ENCODE measurements around the gene SNX20.

The SNX20 gene

DNA sequence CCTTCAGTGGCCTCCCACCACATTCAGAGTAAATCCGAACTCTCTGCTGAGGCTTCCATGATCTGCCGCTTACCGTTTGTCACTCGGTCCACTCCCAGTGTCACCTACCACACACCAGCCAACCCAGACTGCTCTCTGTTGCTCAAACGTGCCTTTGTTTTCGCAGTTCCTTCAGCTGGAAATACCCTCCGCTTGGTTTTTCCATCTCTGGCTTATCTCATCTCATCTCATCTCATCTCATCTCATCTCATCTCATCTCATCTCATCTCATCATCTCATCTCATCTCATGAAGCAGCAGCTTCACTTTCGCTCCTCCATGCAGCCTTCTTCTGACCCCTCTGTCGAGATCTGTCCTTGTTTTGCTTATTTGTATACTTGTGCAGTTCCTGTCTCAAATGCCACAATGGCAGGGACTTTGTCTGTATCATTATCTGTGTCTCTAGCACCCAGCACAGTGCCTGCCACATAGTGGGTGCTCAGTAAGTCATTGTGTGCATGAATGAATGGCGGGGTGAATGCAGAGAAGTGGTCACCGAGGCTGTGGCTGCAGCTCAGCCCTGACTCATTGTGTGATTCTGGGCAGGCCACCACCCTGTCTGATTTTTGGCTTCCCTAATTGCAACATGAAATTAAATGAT lies 3.8 kb upstream of the SNX20 start:
- H3K27ac ChIP-seq: no peak overlapping the region
- DNase-seq (ENCODE audit: low read depth, low spot score): no peak

DNA sequence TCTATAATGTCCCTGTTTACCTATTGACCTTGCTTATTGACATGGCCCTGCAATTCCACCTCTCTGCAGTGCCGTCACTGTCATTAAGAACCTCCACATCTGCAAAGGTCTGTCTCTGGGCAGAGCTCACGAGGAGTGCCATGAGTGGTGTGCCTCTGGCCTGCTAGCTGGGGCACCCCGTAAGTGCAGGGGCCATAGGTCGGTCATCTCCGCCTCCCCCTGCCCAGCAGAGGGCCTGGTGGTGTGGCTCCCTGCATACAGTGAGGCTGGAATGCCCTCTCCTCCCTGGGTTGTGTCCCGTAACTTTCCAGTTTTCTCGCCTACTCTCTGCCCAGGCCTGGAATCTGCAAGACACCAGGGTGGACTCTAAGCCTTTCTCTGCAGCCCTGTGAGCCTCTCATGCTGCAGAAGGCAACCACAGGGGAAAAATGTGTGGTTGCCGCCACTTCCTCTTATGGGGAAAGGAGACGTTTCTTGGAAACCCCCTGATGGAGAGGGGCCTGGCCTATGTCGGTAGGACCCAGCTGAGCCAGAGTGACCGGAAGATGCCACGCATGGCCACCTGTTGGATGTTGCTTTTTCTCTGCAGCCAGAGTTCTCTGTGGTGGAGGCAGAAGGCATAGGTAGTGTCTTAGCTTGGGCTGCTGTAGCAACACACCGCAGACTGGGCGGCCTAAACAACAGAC lies 2.7 kb upstream of the SNX20 start:
- no peak overlapping the region for H3K27ac ChIP-seq
- DNase-seq (ENCODE audit: low read depth, low spot score): no peak

DNA sequence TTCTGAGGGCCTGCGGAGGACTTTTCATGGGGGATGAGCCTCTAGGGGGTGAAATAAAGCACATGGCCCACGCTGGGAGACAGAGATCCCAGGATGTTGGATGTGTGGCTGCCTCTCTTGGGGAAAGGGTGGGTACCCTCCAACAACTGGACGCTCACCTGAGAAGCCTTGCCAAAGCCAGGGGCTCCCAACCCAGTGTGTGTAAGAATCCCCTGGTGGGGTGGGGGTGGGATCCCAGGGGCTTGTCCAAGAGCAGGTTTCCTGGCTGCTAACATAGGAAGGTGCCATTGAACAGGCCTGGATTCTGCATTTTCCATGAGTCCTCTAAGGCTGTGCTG lies 587 bp downstream of the SNX20 start:
- no peak overlapping the region for H3K27ac ChIP-seq
- DNase-seq (ENCODE audit: low read depth, low spot score): no peak

DNA sequence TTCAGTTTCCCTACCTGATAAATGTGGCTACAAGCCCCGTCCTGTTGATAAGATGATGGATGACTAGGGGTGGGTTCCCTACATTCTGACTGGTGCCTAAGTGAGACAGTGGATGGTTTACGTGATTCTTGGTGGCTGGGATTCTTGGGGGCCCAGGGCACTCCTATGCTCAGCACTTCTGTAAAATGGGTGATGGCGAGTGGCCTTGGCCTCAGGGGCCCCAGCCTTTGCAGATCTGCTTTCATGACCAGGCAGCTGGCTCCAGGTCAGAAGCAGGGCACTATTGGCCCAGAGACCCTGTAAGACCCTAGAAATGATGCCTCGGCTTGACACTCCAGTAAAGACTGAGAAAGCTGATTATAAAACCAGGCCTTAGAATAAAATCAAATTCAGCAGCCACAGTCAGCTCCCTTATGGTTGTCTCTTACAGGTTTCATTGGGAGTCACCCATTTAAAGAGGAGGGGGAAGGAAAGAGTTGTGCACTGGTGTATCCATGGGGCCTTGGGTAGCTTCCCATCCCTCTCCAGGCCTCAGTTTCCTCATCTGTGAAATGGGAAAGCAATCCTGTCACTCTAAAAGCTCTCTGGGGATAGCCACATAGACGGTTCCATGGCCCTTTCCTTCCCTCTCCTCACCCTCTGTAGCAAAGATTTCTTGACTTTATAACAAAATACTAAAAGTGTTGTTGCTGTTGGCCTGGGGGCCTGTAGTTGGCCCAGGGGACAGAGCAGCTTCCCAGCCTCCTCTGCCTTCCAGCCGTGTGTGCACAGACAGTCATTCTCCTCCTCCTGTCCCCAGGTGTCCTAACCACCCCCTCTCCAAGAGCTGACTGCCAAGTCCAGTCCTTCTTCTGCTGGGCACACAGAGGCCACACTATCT lies 1.2 kb downstream of the SNX20 start:
- no peak overlapping the region for H3K27ac ChIP-seq
- no peak for DNase-seq (ENCODE audit: low read depth, low spot score)

DNA sequence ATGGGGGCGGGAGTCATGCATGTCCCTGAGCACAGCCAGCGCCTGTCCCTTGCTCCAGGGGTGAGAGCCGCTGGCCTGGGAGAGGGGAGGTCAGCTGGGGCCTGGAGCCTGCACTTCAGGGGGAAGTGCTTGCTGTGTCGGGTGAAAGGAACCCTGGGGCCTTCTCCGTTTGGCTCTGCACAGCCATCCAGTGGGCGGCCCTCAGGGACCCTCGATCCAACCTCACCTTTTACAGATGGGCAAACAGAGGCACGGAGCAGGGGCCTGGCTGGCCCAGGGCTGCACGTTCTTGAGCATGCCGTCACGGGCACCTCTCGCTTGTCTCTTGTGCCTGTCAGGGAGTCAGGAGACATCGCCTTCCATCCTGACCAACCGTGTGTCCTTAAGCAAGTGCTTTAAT lies 1.8 kb downstream of the SNX20 start:
- no peak for DNase-seq (ENCODE audit: low read depth, low spot score)
- no peak overlapping the region for H3K27ac ChIP-seq

DNA sequence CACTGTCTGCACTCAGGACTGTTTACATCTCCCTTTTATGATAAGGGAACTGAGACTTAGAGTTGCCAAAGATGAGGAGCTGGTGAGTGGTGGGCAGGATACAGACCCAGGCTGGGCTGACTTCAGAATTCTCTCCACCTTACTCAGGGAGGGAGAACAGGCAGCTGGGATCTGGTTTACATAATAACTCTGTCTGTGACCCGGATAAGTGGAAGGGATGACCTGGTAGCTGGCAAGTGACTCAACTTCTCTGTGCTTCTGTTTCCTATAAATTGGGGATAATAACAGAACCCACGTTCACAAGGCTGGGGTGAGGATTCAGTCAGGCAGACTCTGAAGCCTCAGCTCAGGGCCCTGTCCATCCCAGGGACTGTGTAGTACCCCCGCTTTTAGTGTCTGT lies 2.6 kb downstream of the SNX20 start:
- no peak overlapping the region for H3K27ac ChIP-seq
- no peak for DNase-seq (ENCODE audit: low read depth, low spot score)

DNA sequence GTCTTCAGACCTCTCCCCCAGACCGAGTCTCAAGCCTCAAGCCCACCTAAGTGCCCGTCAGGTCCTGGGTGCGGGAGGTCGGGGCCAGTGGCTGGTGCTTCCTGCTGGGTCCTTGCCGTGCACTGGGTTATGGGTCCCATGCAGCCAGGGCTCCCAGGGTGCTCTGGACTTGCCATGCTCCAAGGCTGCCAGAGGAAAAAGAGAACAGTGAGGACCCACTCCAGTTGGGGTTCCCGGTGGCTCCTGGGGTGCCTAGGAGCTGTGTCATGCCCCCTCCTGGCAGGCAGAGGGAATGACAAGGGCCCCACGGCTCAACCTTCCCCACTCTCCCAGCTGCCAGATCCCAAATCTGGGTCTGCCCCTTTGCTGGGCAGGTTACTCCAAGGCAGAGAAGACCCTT lies 3.8 kb downstream of the SNX20 start:
- DNase-seq (ENCODE audit: low read depth, low spot score): no peak
- no peak overlapping the region for H3K27ac ChIP-seq

DNA sequence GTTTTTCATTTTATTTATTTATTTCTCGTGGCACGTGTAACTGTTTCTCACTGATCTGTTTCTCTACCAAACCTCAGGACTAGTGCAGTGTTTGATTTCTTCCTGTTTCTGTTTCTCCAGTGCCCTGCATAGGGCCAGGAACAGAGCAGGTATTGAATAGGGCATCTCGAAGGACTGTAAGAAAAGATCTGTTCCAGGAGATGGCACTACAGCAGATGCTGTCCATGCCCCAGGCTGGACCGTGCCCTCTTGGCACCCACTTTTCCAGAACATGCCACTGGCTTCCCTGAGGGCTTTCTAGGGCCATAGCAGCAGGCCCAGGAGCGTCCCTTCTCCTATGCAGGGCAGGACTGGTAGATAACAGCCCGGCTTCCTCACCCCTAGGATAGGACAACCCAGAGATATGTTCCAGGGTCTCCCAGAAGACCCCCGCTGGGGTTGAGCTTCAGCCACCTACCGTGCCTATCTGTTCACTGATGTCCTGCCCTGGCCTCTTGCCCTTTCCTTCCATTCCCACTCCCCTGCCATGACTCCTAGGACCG lies 4.4 kb downstream of the SNX20 start:
- H3K27ac ChIP-seq: no peak overlapping the region
- DNase-seq (ENCODE audit: low read depth, low spot score): no peak

DNA sequence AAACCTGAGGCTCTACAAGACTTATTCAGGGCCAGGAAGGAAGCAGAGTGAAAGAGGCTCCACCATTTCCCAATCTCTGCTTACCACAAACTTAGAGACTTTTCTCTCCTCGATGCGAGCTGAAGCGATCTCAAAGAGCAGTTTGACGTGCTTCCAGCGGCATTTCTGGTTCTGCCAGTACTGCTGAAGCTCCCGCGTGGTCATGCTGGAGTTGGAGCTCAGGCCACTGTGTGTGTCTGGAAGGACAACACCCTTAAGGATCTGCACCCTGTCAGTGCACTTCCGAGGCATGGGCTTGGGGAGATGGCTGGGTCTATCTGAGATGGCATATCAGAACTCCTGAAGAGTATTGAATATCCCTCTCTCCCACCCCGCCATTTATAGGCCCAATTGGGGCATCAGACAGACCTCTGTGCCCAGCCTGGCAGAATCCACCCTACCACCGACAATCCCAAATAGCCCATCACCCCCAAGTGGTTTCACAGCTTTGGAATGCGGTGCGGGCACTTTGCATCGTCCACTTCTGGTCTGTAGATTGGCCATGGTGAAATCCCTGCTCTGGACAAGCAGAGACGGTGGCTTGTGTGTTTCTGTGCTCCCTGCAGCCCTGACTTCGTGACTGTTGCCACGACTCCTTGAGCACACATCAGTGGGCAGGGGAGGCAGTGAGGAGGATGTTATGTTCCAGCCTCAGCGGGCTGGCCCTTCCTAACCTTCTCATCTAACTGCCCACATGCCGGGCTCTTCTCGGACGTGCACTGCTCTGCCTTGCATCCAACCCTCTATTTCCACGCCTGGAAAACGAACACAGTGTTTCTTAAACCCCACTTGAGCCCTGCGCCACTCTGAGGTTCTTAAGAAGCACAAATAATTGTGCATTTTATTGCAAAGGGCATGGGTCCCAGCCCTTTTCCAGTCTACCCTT lies 5.2 kb downstream of the SNX20 start:
- peak; percentile 18 for DNase-seq (ENCODE audit: low read depth, low spot score)
- no peak overlapping the region for H3K27ac ChIP-seq

DNA sequence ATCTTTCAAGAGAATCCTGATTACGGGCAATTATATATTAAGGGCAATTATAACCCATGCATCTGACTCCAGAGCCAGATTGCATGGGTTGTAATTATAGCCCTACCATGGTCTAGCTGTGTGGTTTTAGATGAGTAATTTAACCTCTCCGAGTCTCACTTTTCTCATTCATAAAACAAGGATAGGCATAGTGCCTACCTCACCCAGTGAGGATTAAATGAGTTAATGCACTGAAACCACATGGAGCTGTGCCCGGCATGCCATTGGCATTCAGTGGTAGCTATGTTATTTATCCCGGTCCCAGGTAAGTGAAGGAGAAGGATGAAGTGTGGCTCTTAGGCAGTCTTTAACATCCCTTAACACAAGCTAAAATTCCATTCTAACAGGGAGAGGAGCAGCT lies 6.3 kb downstream of the SNX20 start:
- DNase-seq (ENCODE audit: low read depth, low spot score): peak; percentile 27
- no peak overlapping the region for H3K27ac ChIP-seq

DNA sequence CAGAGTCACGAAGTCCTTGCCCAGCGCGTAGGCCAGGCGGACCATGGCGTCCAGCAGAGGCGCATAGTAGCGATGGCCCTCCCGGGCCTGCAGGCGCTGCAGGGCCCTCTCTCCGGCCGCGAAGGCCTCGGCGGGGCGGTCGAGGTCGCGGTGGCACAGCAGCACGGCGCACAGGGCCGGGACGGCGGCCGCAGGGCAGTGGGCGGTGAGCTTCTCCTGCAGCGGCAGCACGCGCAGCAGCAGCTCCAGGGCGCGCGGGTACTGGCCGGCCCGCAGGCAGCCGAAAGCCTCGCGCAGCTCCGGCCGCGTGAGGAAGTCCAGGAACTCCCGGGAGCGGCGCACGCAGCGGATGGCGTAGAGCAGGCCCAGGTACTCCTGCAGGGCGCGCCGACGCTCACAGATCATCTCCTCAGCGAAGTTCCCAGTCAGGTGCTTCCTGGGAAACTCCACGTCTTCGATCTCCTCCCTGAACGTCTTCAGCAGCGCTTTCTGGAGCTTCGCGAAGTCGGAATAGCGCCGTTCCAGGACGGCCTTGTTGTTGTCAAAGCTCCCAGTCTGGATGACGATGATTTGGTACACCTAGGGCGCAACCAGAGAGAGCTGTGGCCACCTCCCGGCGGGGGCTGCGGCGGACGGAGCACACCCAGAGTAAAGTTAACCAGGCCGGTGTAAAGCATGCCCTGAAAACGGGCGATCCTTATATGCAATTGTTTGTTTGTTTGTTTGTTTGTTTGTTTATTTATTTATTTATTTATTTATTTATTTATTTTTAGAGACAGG lies 7.4 kb downstream of the SNX20 start:
- DNase-seq (ENCODE audit: low read depth, low spot score): no peak

DNA sequence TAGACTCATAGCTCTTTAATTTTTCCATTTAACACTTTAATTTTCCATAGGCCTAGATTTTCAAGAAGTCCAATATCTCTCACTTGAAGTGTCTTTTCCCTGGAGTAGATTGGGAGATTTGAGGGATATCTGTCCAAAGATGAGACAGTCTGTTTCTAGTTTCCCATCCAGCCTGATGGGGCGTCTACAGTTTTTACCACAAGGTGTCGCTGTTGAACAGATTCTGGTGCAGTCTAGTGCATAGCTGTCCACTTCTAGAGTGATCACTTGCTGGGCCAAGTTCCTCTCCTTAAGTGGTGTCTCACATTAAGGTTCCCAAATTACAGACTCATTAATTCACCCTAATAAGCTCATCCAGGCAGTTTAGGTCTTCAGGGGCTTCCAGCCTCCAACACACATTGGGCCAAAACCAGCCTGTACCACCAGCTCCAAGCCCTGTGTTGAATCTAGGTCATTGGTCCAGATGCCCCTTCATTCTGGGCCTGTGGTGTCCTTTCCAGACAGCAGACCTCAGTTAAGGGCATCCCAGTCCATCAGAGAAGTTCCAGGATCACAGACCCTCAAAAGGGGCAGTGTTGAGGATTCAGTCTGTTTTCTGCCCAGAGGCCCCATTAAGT lies 9.4 kb downstream of the SNX20 start:
- no peak for DNase-seq (ENCODE audit: low read depth, low spot score)
- H3K27ac ChIP-seq: no peak overlapping the region

More for the DNA sequence above, 7.4 kb downstream of the SNX20 start:
- no peak overlapping the region for H3K27ac ChIP-seq

DNA sequence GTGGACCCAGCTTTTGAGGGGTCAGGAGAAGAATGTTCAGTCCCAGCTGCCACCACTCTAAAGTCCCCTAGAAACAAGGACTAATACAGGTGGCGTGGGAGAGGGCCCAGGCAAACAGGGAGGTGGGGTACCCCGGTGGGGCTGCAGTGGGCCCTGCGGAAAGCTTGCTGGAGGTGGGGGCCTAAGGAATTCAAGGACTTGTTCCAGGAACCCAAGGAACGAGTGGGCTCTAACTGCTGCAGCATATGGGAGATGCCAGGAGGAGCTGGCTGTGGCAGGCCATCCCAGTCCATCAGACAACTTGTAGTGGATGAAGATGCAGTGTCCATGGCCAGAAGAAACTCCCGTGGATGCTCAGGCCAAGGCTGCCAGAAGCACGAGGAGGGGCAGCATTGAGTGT lies 10.6 kb downstream of the SNX20 start:
- H3K27ac ChIP-seq: no peak overlapping the region
- DNase-seq (ENCODE audit: low read depth, low spot score): no peak

DNA sequence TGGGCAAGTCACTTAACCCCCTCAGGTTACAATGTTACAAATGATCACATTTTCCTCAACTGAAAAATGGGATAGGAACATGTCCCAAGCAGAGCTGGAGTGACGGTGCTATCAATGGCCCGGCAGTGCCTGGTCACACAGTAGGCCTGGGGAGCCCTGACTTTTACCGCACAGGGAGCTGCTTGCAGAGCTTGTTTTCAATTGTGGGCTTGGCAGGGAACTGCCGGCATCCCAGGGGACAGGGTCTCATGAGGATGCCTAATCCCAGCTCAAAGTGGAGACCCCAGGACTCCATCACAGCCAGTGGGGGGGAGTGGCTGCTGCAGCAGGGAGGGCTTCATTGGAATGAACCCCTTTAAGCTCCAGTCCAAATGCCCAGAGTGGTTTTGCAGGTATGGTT lies 11.4 kb downstream of the SNX20 start:
- no peak overlapping the region for H3K27ac ChIP-seq
- DNase-seq (ENCODE audit: low read depth, low spot score): no peak

DNA sequence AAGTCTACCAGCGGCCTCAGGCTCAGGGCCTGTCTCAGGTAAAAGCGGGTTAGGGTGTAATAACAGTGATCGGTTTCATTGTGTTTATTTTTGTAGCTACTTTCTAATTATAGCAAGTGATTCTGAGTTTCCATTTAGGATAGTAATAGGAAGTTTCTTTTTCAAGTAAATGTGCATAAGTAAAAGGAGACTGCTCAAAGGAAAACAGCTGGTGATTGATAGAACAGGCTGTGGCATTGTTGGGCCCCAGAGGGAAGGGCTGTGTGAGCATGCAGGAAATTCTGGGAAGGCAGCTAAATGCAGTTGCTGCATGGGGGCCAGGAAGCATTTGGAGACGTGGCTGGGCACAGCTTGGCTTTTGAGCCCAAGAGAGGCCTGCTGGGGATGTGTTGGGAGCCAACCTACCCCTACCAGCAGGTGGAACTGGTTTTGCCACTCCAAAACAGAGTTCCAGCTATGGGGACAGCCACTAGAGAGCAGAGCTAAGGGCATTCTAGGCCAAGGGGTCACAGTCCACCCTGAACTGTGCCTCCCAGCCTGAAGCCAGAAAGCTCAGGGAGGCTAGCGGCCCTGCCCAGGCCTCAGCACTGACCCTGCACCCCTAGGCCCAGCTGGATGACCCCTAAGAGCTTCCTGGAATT lies 12.6 kb downstream of the SNX20 start:
- DNase-seq (ENCODE audit: low read depth, low spot score): no peak
- no peak overlapping the region for H3K27ac ChIP-seq

DNA sequence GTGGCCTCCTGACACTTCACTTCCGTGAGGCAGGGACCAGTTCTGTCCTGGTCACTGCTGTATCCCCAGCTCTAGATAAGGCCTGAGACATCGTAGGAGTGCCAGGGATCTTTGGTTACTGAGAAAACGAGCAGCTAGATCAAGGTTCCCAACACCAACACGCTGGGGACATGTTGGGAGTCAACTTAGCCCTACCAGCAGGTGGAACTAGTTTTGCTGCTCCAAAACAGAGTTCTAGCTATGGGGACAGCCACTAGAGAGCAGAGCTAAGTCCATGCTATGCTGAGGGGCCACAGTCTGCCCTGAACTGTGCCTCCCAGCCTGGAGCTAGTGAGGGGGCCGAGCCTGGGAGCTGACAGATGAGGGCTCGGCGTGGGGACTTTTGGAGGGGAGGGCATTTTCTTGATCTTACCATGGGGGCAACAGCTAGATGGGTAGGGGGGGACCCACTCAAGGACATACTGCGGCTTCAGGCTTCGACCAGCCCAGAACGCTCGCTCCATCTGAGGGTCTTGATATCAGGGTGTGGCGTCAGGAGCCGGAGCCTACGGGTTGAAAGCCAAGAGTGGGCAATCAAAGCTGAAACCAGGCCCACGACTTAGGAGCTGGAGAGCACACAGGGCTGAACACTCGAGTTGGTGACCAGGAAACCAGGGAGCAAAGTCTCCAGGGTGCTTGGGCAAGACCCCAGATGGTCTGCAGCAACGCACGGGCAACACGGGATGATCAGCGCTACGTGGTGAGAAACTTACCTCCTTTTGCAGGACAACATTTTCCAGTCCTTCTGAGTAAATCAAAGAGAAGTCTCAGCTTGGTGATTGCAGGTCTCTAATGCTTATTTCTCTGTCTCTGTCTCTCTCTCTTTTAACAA lies 13.4 kb downstream of the SNX20 start:
- H3K27ac ChIP-seq: no peak overlapping the region

DNA sequence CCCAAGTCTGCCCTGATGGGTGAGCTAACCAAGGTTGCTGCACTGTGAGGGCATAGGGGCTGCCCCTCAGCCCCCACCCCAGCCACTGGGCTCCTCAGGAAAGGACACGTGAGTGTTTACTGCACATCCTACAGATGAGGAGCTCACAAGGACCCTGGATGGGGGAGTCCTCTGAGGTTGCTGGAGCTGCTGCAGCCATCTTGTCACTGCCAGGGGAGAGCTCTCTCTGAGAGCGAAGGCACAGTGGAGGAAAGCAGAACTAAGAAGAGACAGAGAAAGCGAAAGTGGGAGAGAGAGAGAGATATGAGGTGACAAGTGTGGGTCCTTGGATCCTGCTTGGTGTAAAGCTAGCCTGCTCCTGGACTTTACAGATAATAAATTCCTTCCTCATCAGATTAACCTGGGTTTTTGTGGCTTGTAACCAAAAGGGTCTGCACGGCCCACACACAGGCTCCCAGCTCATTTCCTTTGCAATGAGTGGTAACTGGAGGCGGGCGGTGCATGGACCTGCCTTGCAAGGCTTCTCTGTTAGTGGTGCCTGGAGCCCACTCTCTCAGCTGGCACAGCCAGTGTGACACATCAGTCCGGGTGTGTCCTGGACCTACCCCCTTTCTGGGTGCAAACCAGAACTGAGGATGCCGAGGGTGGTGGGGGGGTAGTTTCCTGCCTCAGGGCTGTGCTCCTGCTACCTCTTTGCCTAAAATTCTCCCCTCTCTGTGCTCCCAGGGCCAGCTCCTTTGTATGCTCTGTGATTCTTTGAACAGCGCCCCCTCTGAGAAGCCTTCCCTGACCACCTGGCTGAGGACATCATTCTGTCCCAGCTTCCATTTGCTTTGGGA lies 14.2 kb downstream of the SNX20 start:
- no peak overlapping the region for H3K27ac ChIP-seq
- DNase-seq (ENCODE audit: low read depth, low spot score): no peak

More for the DNA sequence above, 13.4 kb downstream of the SNX20 start:
- no peak for DNase-seq (ENCODE audit: low read depth, low spot score)

All from epithelial cell of prostate (primary cell).